Parathyroid adenoma (tissue), 2 donors: ENCODE data around the gene WRAP73.

Source experiments
- H2AFZ ChIP-seq: fragments of 300-600 bp; sonication (generic); one replicate; pipeline ENCODE4 v1.7.0; 2017; ENCODE audit warnings: antibody characterized with exemption, mild to moderate bottlenecking
- H3K27ac ChIP-seq: fragments of 300-600 bp; sonication (generic); one replicate; pipeline ENCODE4 v1.7.0; 2017
- H3K27me3 ChIP-seq: fragments of 300-600 bp; sonication (generic); one replicate; pipeline ENCODE4 v1.7.0; 2017; ENCODE audit warnings: low read length; ENCODE audit not compliant: control insufficient read depth, insufficient read depth
- H3K36me3 ChIP-seq: fragments of 300-600 bp; sonication (generic); one replicate; pipeline ENCODE4 v1.7.0; 2017; ENCODE audit warnings: low read length; ENCODE audit not compliant: control insufficient read depth, insufficient read depth
- H3K4me1 ChIP-seq: fragments of 300-600 bp; sonication (generic); one replicate; pipeline ENCODE4 v1.7.0; 2017; ENCODE audit warnings: control low read depth
- H3K4me2 ChIP-seq: fragments of 300-600 bp; sonication (generic); one replicate; pipeline ENCODE4 v1.7.0; 2017; ENCODE audit warnings: low read length
- H3K4me3 ChIP-seq: fragments of 300-600 bp; sonication (generic); one replicate; pipeline ENCODE4 v1.7.0; 2017; ENCODE audit warnings: low read depth, low read length
- H3K79me2 ChIP-seq: fragments of 300-600 bp; sonication (generic); one replicate; pipeline ENCODE4 v1.7.0; 2017; ENCODE audit warnings: control low read depth
- H3K9ac ChIP-seq: fragments of 300-600 bp; sonication (generic); one replicate; pipeline ENCODE4 v1.7.0; 2017; ENCODE audit warnings: mild to moderate bottlenecking
- H3K9me3 ChIP-seq: fragments of 300-600 bp; sonication (generic); one replicate; pipeline ENCODE4 v1.7.0; 2017; ENCODE audit warnings: low read length; ENCODE audit not compliant: control insufficient read depth
- CTCF ChIP-seq: fragments of 300-600 bp; sonication (generic); IDR thresholded peaks from one replicate; pipeline ENCODE4 v1.7.0; 2017; ENCODE audit warnings: antibody characterized with exemption, mild to moderate bottlenecking
- donor health status: primary hyperparathyroidism.

WRAP73 gene

GRCh38 chr1:3590951-3591865, 58.7 kb downstream of the WRAP73 start:
- Histone ChIP-seq H3K4me3 (no peak overlapping the region), H3K27me3 (no peaks in the 10 kb centered on the region), H2AFZ (no peak overlapping the region), H3K9me3 (no peaks in the 10 kb centered on the region), H3K4me2 (no peak overlapping the region), H3K27ac (no peak overlapping the region), H3K79me2 (no peaks in the 10 kb centered on the region), H3K36me3 (no peaks in the 10 kb centered on the region), H3K4me1 (no peaks in the 10 kb centered on the region), H3K9ac (no peak overlapping the region)
- TF ChIP-seq CTCF = no peak

- TF ChIP-seq CTCF = no peak
- Histone ChIP-seq H3K79me2 (no peaks in the 10 kb centered on the region), H3K27ac (no peak overlapping the region), H3K9me3 (no peaks in the 10 kb centered on the region), H2AFZ (no peak overlapping the region), H3K27me3 (no peaks in the 10 kb centered on the region), H3K4me1 (no peaks in the 10 kb centered on the region), H3K4me3 (no peak overlapping the region), H3K36me3 (no peaks in the 10 kb centered on the region), H3K4me2 (no peak overlapping the region), H3K9ac (no peak overlapping the region)
These were observed 59.7 kb downstream of the WRAP73 start for GRCh38 chr1:3590139-3590763.

GRCh38 chr1:3588395-3588794, 61.5 kb downstream of the WRAP73 start:
- H3K79me2 ChIP-seq = no peaks in the 10 kb centered on the region
- no peak overlapping the region for H3K9ac ChIP-seq
- no peak for TF ChIP-seq CTCF
- no peaks in the 10 kb centered on the region for H3K27me3 ChIP-seq
- no peak overlapping the region for H2AFZ ChIP-seq
- H3K27ac ChIP-seq = no peak overlapping the region
- H3K36me3 ChIP-seq = no peaks in the 10 kb centered on the region
- no peaks in the 10 kb centered on the region for H3K4me1 ChIP-seq
- H3K4me3 ChIP-seq = no peak overlapping the region
- no peaks in the 10 kb centered on the region for H3K9me3 ChIP-seq
- H3K4me2 ChIP-seq = no peak overlapping the region

GRCh38 chr1:3586986-3587759, 62.7 kb downstream of the WRAP73 start:
- no peak overlapping the region for H3K27ac ChIP-seq
- no peak overlapping the region for H3K4me2 ChIP-seq
- H3K9ac ChIP-seq = no peak overlapping the region
- H3K4me3 ChIP-seq = no peak overlapping the region
- H3K79me2 ChIP-seq = no peaks in the 10 kb centered on the region
- no peaks in the 10 kb centered on the region for H3K36me3 ChIP-seq
- H2AFZ ChIP-seq = no peak overlapping the region
- no peaks in the 10 kb centered on the region for H3K4me1 ChIP-seq
- no peak for TF ChIP-seq CTCF
- no peaks in the 10 kb centered on the region for H3K27me3 ChIP-seq
- no peaks in the 10 kb centered on the region for H3K9me3 ChIP-seq
